Measurements from ENCODE around the gene TRAPPC3L.

TRAPPC3L gene

GRCh38 chr6:116472706-116473105 is 72.8 kb downstream of the TRAPPC3L start:
- H3K9me3 ChIP-seq (replicated peaks; ENCODE audit: insufficient read depth, low read length): no peaks in the 10 kb centered on the region
- no peaks in the 10 kb centered on the region for H3K9me2 ChIP-seq (replicated peaks; ENCODE audit: insufficient read depth, low read length)
- H3K27me3 ChIP-seq (replicated peaks; ENCODE audit: insufficient read depth, low read length): no peaks in the 10 kb centered on the region
- H3K4me2 ChIP-seq (ENCODE audit: low read depth, low read length): no peak overlapping the region
- H2AFZ ChIP-seq (ENCODE audit: low read length): no peak overlapping the region
- peaks cover 13% of the 10 kb centered on the region for H3K4me1 ChIP-seq (ENCODE audit: low read length)
- H3K27ac ChIP-seq (ENCODE audit: low read length): no peak overlapping the region
- H3K9ac ChIP-seq (ENCODE audit: low read length): no peak overlapping the region
- H3F3A ChIP-seq (ENCODE audit: insufficient read depth, low read length): peaks cover 6% of the 10 kb centered on the region
- no peak overlapping the region for H3K4me3 ChIP-seq (ENCODE audit: low read length)
- no peak for TF ChIP-seq EZH2 (optimal IDR thresholded peaks at IDR 0.05; ENCODE audit: low read depth, low read length)
- TF ChIP-seq CTCF (IDR thresholded peaks at IDR 0.05; ENCODE audit: low read length): no peak
- TF ChIP-seq EZH2phosphoT487 (IDR thresholded peaks at IDR 0.05; ENCODE audit: low read length): no peak
- H3K79me2 ChIP-seq (ENCODE audit: low read length): no peaks in the 10 kb centered on the region
- no peak for DNase-seq
- no peaks in the 10 kb centered on the region for H4K20me1 ChIP-seq (ENCODE audit: insufficient read depth, low read length)
- no peaks in the 10 kb centered on the region for H3K36me3 ChIP-seq (replicated peaks; ENCODE audit: insufficient read depth, low read length)

- Histone ChIP-seq H3K36me3 (replicated peaks; ENCODE audit: insufficient read depth, low read length) (no peaks in the 10 kb centered on the region), H3K4me1 (ENCODE audit: low read length) (peaks cover 13% of the 10 kb centered on the region), H3K4me3 (ENCODE audit: low read length) (no peak overlapping the region), H3K9me3 (replicated peaks; ENCODE audit: insufficient read depth, low read length) (no peaks in the 10 kb centered on the region), H3K9ac (ENCODE audit: low read length) (no peak overlapping the region), H3K9me2 (replicated peaks; ENCODE audit: insufficient read depth, low read length) (no peaks in the 10 kb centered on the region), H4K20me1 (ENCODE audit: insufficient read depth, low read length) (no peaks in the 10 kb centered on the region), H3K27ac (ENCODE audit: low read length) (no peak overlapping the region), H3K79me2 (ENCODE audit: low read length) (no peaks in the 10 kb centered on the region), H3K4me2 (ENCODE audit: low read depth, low read length) (no peak overlapping the region), H2AFZ (ENCODE audit: low read length) (no peak overlapping the region), H3K27me3 (replicated peaks; ENCODE audit: insufficient read depth, low read length) (no peaks in the 10 kb centered on the region), H3F3A (ENCODE audit: insufficient read depth, low read length) (peaks cover 6% of the 10 kb centered on the region)
- no peak for TF ChIP-seq EZH2 (optimal IDR thresholded peaks at IDR 0.05; ENCODE audit: low read depth, low read length)
- TF ChIP-seq EZH2phosphoT487 (IDR thresholded peaks at IDR 0.05; ENCODE audit: low read length): no peak
- no peak for TF ChIP-seq CTCF (IDR thresholded peaks at IDR 0.05; ENCODE audit: low read length)
- no peak for DNase-seq
Observed at GRCh38 chr6:116471531-116471930, 74.0 kb downstream of the TRAPPC3L start.

GRCh38 chr6:116468293-116468692 is 77.2 kb downstream of the TRAPPC3L start:
- H3K36me3 ChIP-seq (replicated peaks; ENCODE audit: insufficient read depth, low read length): no peaks in the 10 kb centered on the region
- no peak overlapping the region for H2AFZ ChIP-seq (ENCODE audit: low read length)
- H3K4me2 ChIP-seq (ENCODE audit: low read depth, low read length): no peak overlapping the region
- H3K27me3 ChIP-seq (replicated peaks; ENCODE audit: insufficient read depth, low read length): no peaks in the 10 kb centered on the region
- H3K27ac ChIP-seq (ENCODE audit: low read length): no peak overlapping the region
- no peaks in the 10 kb centered on the region for H4K20me1 ChIP-seq (ENCODE audit: insufficient read depth, low read length)
- no peak for DNase-seq
- H3K9me2 ChIP-seq (replicated peaks; ENCODE audit: insufficient read depth, low read length): no peaks in the 10 kb centered on the region
- TF ChIP-seq EZH2phosphoT487 (IDR thresholded peaks at IDR 0.05; ENCODE audit: low read length) (no peak), EZH2 (optimal IDR thresholded peaks at IDR 0.05; ENCODE audit: low read depth, low read length) (no peak), CTCF (IDR thresholded peaks at IDR 0.05; ENCODE audit: low read length) (no peak)
- H3K4me1 ChIP-seq (ENCODE audit: low read length): peaks cover 11% of the 10 kb centered on the region
- H3K9me3 ChIP-seq (replicated peaks; ENCODE audit: insufficient read depth, low read length): no peaks in the 10 kb centered on the region
- H3K9ac ChIP-seq (ENCODE audit: low read length): no peak overlapping the region
- H3K4me3 ChIP-seq (ENCODE audit: low read length): no peak overlapping the region
- H3F3A ChIP-seq (ENCODE audit: insufficient read depth, low read length): no peaks in the 10 kb centered on the region
- no peaks in the 10 kb centered on the region for H3K79me2 ChIP-seq (ENCODE audit: low read length)
